ENCODE data around the gene BAHCC1. TPM values are rescaled to one million over a fixed set of nuclear protein-coding genes. Genes with fewer than 3 reads are reported as not detected.
A peak's percentile ranks its signal among the peaks of the same experiment; 100 is the strongest.

BAHCC1 gene
- total RNA-seq, 1 donor from 2014 or later, result 61.3 TPM

GRCh38 chr17:81489012-81489997, 94.0 kb downstream of the BAHCC1 start:
- Mint-ChIP-seq H3K9me3 (no peaks in the 10 kb centered on the region), H3K27me3 (ENCODE audit: low read depth) (peaks cover 13% of the 10 kb centered on the region), H3K4me1 (peaks cover 33% of the 10 kb centered on the region), H3K36me3 (ENCODE audit: low read depth) (no peaks in the 10 kb centered on the region), H3K4me3 (peak overlapping the region; percentile 77), H3K27ac (ENCODE audit: unreplicated experiment) (peak overlapping the region; percentile 65)
- no peak for DNase-seq (ENCODE audit: low read depth, low spot score)
- no peak for TF ChIP-seq CTCF (conservative IDR thresholded peaks at IDR 0.05)

- Mint-ChIP-seq H3K4me1 (peaks cover 41% of the 10 kb centered on the region), H3K27ac (ENCODE audit: unreplicated experiment) (peak overlapping the region; percentile 65), H3K9me3 (no peaks in the 10 kb centered on the region), H3K36me3 (ENCODE audit: low read depth) (no peaks in the 10 kb centered on the region), H3K27me3 (ENCODE audit: low read depth) (peaks cover 13% of the 10 kb centered on the region), H3K4me3 (peak overlapping the region; percentile 77)
- TF ChIP-seq CTCF (conservative IDR thresholded peaks at IDR 0.05), result no peak
- DNase-seq (ENCODE audit: low read depth, low spot score), result no peak
Measured at GRCh38 chr17:81489998-81490992, 95.0 kb downstream of the BAHCC1 start.

GRCh38 chr17:81491181-81491581, 95.9 kb downstream of the BAHCC1 start:
- peaks cover 36% of the 10 kb centered on the region for H3K4me1 Mint-ChIP-seq
- H3K4me3 Mint-ChIP-seq, result no peak overlapping the region
- H3K27me3 Mint-ChIP-seq (ENCODE audit: low read depth), result peaks cover 13% of the 10 kb centered on the region
- TF ChIP-seq CTCF (conservative IDR thresholded peaks at IDR 0.05), result no peak
- no peak overlapping the region for H3K27ac Mint-ChIP-seq (ENCODE audit: unreplicated experiment)
- no peak for DNase-seq (ENCODE audit: low read depth, low spot score)
- no peaks in the 10 kb centered on the region for H3K9me3 Mint-ChIP-seq
- H3K36me3 Mint-ChIP-seq (ENCODE audit: low read depth), result no peaks in the 10 kb centered on the region

GRCh38 chr17:81491761-81492160, 96.5 kb downstream of the BAHCC1 start:
- Mint-ChIP-seq H3K36me3 (ENCODE audit: low read depth) (no peaks in the 10 kb centered on the region), H3K27me3 (ENCODE audit: low read depth) (peaks cover 13% of the 10 kb centered on the region), H3K27ac (ENCODE audit: unreplicated experiment) (no peak overlapping the region), H3K4me1 (peaks cover 33% of the 10 kb centered on the region), H3K9me3 (no peaks in the 10 kb centered on the region), H3K4me3 (no peak overlapping the region)
- DNase-seq (ENCODE audit: low read depth, low spot score), result no peak
- TF ChIP-seq CTCF (conservative IDR thresholded peaks at IDR 0.05), result no peak

- Mint-ChIP-seq H3K27me3 (ENCODE audit: low read depth) (peaks cover 13% of the 10 kb centered on the region), H3K9me3 (no peaks in the 10 kb centered on the region), H3K4me3 (peak overlapping the region; percentile 7), H3K4me1 (peaks cover 32% of the 10 kb centered on the region), H3K27ac (ENCODE audit: unreplicated experiment) (no peak overlapping the region), H3K36me3 (ENCODE audit: low read depth) (no peaks in the 10 kb centered on the region)
- DNase-seq (ENCODE audit: low read depth, low spot score), result no peak
- TF ChIP-seq CTCF (conservative IDR thresholded peaks at IDR 0.05), result no peak
Measured at GRCh38 chr17:81492202-81492601, 96.9 kb downstream of the BAHCC1 start.
